ENCODE results near the gene RGS1.

RGS1 gene

GRCh38 chr1:192589813-192590212 lies 14.2 kb downstream of the RGS1 start:
- no peaks in the 10 kb centered on the region for H3K36me3 ChIP-seq (ENCODE audit: insufficient read depth, low read length)
- H3K4me2 ChIP-seq (ENCODE audit: low read length) = no peak overlapping the region
- H3K27me3 ChIP-seq (ENCODE audit: control insufficient read depth, insufficient read depth, low read length) = no peaks in the 10 kb centered on the region
- H3K4me1 ChIP-seq (ENCODE audit: control insufficient read depth, insufficient read depth, low read length) = no peaks in the 10 kb centered on the region
- no peaks in the 10 kb centered on the region for H3K9me3 ChIP-seq (replicated peaks; ENCODE audit: low read length)
- no peak overlapping the region for H3K4me3 ChIP-seq (ENCODE audit: low read length)
- no peak overlapping the region for H3K9ac ChIP-seq (ENCODE audit: low read depth, low read length)

GRCh38 chr1:192592517-192592916 lies 16.9 kb downstream of the RGS1 start:
- Histone ChIP-seq H3K4me3 (ENCODE audit: low read length) (no peak overlapping the region), H3K36me3 (ENCODE audit: insufficient read depth, low read length) (no peaks in the 10 kb centered on the region)

GRCh38 chr1:192592981-192593708 lies 17.6 kb downstream of the RGS1 start:
- H3K9me3 ChIP-seq (replicated peaks; ENCODE audit: low read length) = no peaks in the 10 kb centered on the region
- no peaks in the 10 kb centered on the region for H3K27me3 ChIP-seq (ENCODE audit: control insufficient read depth, insufficient read depth, low read length)
- no peak overlapping the region for H3K4me2 ChIP-seq (ENCODE audit: low read length)
- no peaks in the 10 kb centered on the region for H3K4me1 ChIP-seq (ENCODE audit: control insufficient read depth, insufficient read depth, low read length)
- no peaks in the 10 kb centered on the region for H3K36me3 ChIP-seq (ENCODE audit: insufficient read depth, low read length)
- H3K9ac ChIP-seq (ENCODE audit: low read depth, low read length) = no peak overlapping the region
- no peak overlapping the region for H3K4me3 ChIP-seq (ENCODE audit: low read length)

More at GRCh38 chr1:192592517-192592916, 16.9 kb downstream of the RGS1 start:
- H3K9me3 ChIP-seq (replicated peaks; ENCODE audit: low read length) = no peaks in the 10 kb centered on the region
- H3K27me3 ChIP-seq (ENCODE audit: control insufficient read depth, insufficient read depth, low read length) = no peaks in the 10 kb centered on the region
- no peak overlapping the region for H3K9ac ChIP-seq (ENCODE audit: low read depth, low read length)
- no peak overlapping the region for H3K4me2 ChIP-seq (ENCODE audit: low read length)
- H3K4me1 ChIP-seq (ENCODE audit: control insufficient read depth, insufficient read depth, low read length) = no peaks in the 10 kb centered on the region

- Histone ChIP-seq H3K4me1 (ENCODE audit: control insufficient read depth, insufficient read depth, low read length) (no peaks in the 10 kb centered on the region), H3K36me3 (ENCODE audit: insufficient read depth, low read length) (no peaks in the 10 kb centered on the region), H3K4me3 (ENCODE audit: low read length) (no peak overlapping the region), H3K4me2 (ENCODE audit: low read length) (no peak overlapping the region), H3K27me3 (ENCODE audit: control insufficient read depth, insufficient read depth, low read length) (no peaks in the 10 kb centered on the region), H3K9ac (ENCODE audit: low read depth, low read length) (no peak overlapping the region), H3K9me3 (replicated peaks; ENCODE audit: low read length) (no peaks in the 10 kb centered on the region)
Measured at GRCh38 chr1:192595299-192595698, 19.7 kb downstream of the RGS1 start.

- Histone ChIP-seq H3K4me3 (ENCODE audit: low read length) (no peak overlapping the region), H3K4me1 (ENCODE audit: control insufficient read depth, insufficient read depth, low read length) (peaks cover 8% of the 10 kb centered on the region), H3K9me3 (replicated peaks; ENCODE audit: low read length) (no peaks in the 10 kb centered on the region), H3K36me3 (ENCODE audit: insufficient read depth, low read length) (no peaks in the 10 kb centered on the region), H3K4me2 (ENCODE audit: low read length) (no peak overlapping the region), H3K9ac (ENCODE audit: low read depth, low read length) (no peak overlapping the region), H3K27me3 (ENCODE audit: control insufficient read depth, insufficient read depth, low read length) (no peaks in the 10 kb centered on the region)
Measured at GRCh38 chr1:192598589-192598988, 23.0 kb downstream of the RGS1 start.

GRCh38 chr1:192600275-192600674 lies 24.7 kb downstream of the RGS1 start:
- no peak overlapping the region for H3K4me2 ChIP-seq (ENCODE audit: low read length)
- peaks cover 8% of the 10 kb centered on the region for H3K4me1 ChIP-seq (ENCODE audit: control insufficient read depth, insufficient read depth, low read length)
- no peaks in the 10 kb centered on the region for H3K9me3 ChIP-seq (replicated peaks; ENCODE audit: low read length)
- no peaks in the 10 kb centered on the region for H3K27me3 ChIP-seq (ENCODE audit: control insufficient read depth, insufficient read depth, low read length)
- H3K36me3 ChIP-seq (ENCODE audit: insufficient read depth, low read length) = no peaks in the 10 kb centered on the region
- no peak overlapping the region for H3K4me3 ChIP-seq (ENCODE audit: low read length)
- no peak overlapping the region for H3K9ac ChIP-seq (ENCODE audit: low read depth, low read length)

- no peaks in the 10 kb centered on the region for H3K36me3 ChIP-seq (ENCODE audit: insufficient read depth, low read length)
- H3K27me3 ChIP-seq (ENCODE audit: control insufficient read depth, insufficient read depth, low read length) = no peaks in the 10 kb centered on the region
- no peaks in the 10 kb centered on the region for H3K9me3 ChIP-seq (replicated peaks; ENCODE audit: low read length)
- H3K9ac ChIP-seq (ENCODE audit: low read depth, low read length) = no peak overlapping the region
- H3K4me3 ChIP-seq (ENCODE audit: low read length) = no peak overlapping the region
- peaks cover 8% of the 10 kb centered on the region for H3K4me1 ChIP-seq (ENCODE audit: control insufficient read depth, insufficient read depth, low read length)
- no peak overlapping the region for H3K4me2 ChIP-seq (ENCODE audit: low read length)
Measured at GRCh38 chr1:192601143-192601542, 25.6 kb downstream of the RGS1 start.

GRCh38 chr1:192601567-192601966 lies 26.0 kb downstream of the RGS1 start:
- no peaks in the 10 kb centered on the region for H3K36me3 ChIP-seq (ENCODE audit: insufficient read depth, low read length)
- H3K4me2 ChIP-seq (ENCODE audit: low read length) = no peak overlapping the region
- peaks cover 8% of the 10 kb centered on the region for H3K4me1 ChIP-seq (ENCODE audit: control insufficient read depth, insufficient read depth, low read length)
- no peaks in the 10 kb centered on the region for H3K27me3 ChIP-seq (ENCODE audit: control insufficient read depth, insufficient read depth, low read length)
- no peak overlapping the region for H3K9ac ChIP-seq (ENCODE audit: low read depth, low read length)
- H3K4me3 ChIP-seq (ENCODE audit: low read length) = no peak overlapping the region
- H3K9me3 ChIP-seq (replicated peaks; ENCODE audit: low read length) = no peaks in the 10 kb centered on the region

GRCh38 chr1:192602757-192603156 lies 27.2 kb downstream of the RGS1 start:
- peaks cover 8% of the 10 kb centered on the region for H3K4me1 ChIP-seq (ENCODE audit: control insufficient read depth, insufficient read depth, low read length)
- H3K36me3 ChIP-seq (ENCODE audit: insufficient read depth, low read length) = no peaks in the 10 kb centered on the region
- no peak overlapping the region for H3K4me2 ChIP-seq (ENCODE audit: low read length)
- no peaks in the 10 kb centered on the region for H3K27me3 ChIP-seq (ENCODE audit: control insufficient read depth, insufficient read depth, low read length)
- H3K4me3 ChIP-seq (ENCODE audit: low read length) = no peak overlapping the region
- H3K9ac ChIP-seq (ENCODE audit: low read depth, low read length) = no peak overlapping the region
- no peaks in the 10 kb centered on the region for H3K9me3 ChIP-seq (replicated peaks; ENCODE audit: low read length)

- no peak overlapping the region for H3K4me3 ChIP-seq (ENCODE audit: low read length)
- no peaks in the 10 kb centered on the region for H3K36me3 ChIP-seq (ENCODE audit: insufficient read depth, low read length)
- peaks cover 8% of the 10 kb centered on the region for H3K4me1 ChIP-seq (ENCODE audit: control insufficient read depth, insufficient read depth, low read length)
- no peaks in the 10 kb centered on the region for H3K27me3 ChIP-seq (ENCODE audit: control insufficient read depth, insufficient read depth, low read length)
- H3K9me3 ChIP-seq (replicated peaks; ENCODE audit: low read length) = no peaks in the 10 kb centered on the region
- H3K9ac ChIP-seq (ENCODE audit: low read depth, low read length) = no peak overlapping the region
- H3K4me2 ChIP-seq (ENCODE audit: low read length) = no peak overlapping the region
Measured at GRCh38 chr1:192603218-192603787, 27.7 kb downstream of the RGS1 start.

GRCh38 chr1:192604979-192605620 lies 29.5 kb downstream of the RGS1 start:
- no peak overlapping the region for H3K9ac ChIP-seq (ENCODE audit: low read depth, low read length)
- no peak overlapping the region for H3K4me2 ChIP-seq (ENCODE audit: low read length)
- peaks cover 20% of the 10 kb centered on the region for H3K4me1 ChIP-seq (ENCODE audit: control insufficient read depth, insufficient read depth, low read length)
- H3K27me3 ChIP-seq (ENCODE audit: control insufficient read depth, insufficient read depth, low read length) = no peaks in the 10 kb centered on the region
- no peaks in the 10 kb centered on the region for H3K9me3 ChIP-seq (replicated peaks; ENCODE audit: low read length)
- no peak overlapping the region for H3K4me3 ChIP-seq (ENCODE audit: low read length)
- no peaks in the 10 kb centered on the region for H3K36me3 ChIP-seq (ENCODE audit: insufficient read depth, low read length)
